ENCODE results near the gene CREB3L2. TPM values are rescaled to one million over a fixed set of nuclear protein-coding genes. Genes with fewer than 3 reads are reported as not detected.

The CREB3L2 gene
- total and polyA plus RNA-seq, 2 of the 4 experiments (the other 2 are of a cell fraction): 42.3 to 57.9 TPM

DNA sequence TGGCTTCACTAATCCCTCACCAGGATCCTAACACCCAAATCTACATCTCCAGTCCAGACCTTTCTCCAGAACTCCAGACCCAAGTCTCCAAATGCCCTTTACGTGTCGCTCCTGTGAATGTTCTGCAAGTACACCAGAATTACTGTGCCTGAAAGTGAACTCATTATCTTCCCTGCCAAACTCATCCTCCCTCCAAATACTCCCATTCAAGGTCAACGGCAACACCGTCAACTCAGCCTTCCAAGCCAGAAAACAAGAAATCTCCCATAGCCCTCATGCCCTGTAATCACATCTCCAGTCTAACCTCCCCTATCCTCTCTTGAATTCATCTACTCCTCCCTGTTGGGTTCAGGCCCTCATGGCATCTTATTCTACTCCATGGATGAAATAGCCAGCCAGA lies 12.3 kb downstream of the CREB3L2 start:
- TF ChIP-seq NFE2L2 (IDR thresholded peaks at IDR 0.05; ENCODE audit: low read depth, low read length) (no peak), RFX5 (IDR thresholded peaks at IDR 0.05; ENCODE audit: low read depth, low read length) (no peak), CEBPB (IDR thresholded peaks at IDR 0.05; ENCODE audit: low read depth, low read length) (no peak), RAD21 (IDR thresholded peaks at IDR 0.05; ENCODE audit: low read length) (no peak), CHD1 (IDR thresholded peaks at IDR 0.05; ENCODE audit: low read depth, low read length) (no peak), MXI1 (IDR thresholded peaks at IDR 0.05; ENCODE audit: borderline replicate concordance, low read depth, low read length) (no peak), RCOR1 (IDR thresholded peaks at IDR 0.05; ENCODE audit: insufficient replicate concordance, low read length) (no peak), USF2 (IDR thresholded peaks at IDR 0.05; ENCODE audit: low read depth, low read length) (no peak), MAFK (IDR thresholded peaks at IDR 0.05; ENCODE audit: low read depth, low read length) (no peak), BHLHE40 (IDR thresholded peaks at IDR 0.05; ENCODE audit: low read depth, low read length) (no peak), MAZ (IDR thresholded peaks at IDR 0.05; ENCODE audit: borderline replicate concordance, low read depth, low read length) (no peak), FOS (IDR thresholded peaks at IDR 0.05; ENCODE audit: low read depth, low read length) (no peak)
- no peak overlapping the region for H3K4me2 ChIP-seq (ENCODE audit: low read depth, low read length)
- in situ Hi-C loops (cut with MboI; ENCODE audit: low sequenced_read_pairs) (loop anchor here (25.0 kb wide), 1 partner anchor 852 kb away; no protein-coding TSS in a partner anchor), dilution Hi-C loops (cut with HindIII; ENCODE audit: low sequenced_read_pairs, unreplicated experiment) (no loop called here), intact Hi-C loops (cut with micrococcal nuclease) (no loop called here)
- peaks cover 40% of the 10 kb centered on the region for H3K4me1 ChIP-seq (ENCODE audit: control insufficient read depth, insufficient read depth, low read length)
- H4K20me1 ChIP-seq (ENCODE audit: insufficient read depth, low read length): peaks cover 59% of the 10 kb centered on the region
- ChIA-PET POLR2A (ENCODE audit: unreplicated experiment) (no interaction called here), CTCF (no interaction called here)
- H2AFZ ChIP-seq (replicated peaks; ENCODE audit: low read length, poor library complexity): no peak overlapping the region
- peak overlapping the region; percentile 89 for H3K23ac ChIP-seq (ENCODE audit: low read depth, low read length)
- H3K56ac ChIP-seq (ENCODE audit: extremely low read depth, insufficient read depth, low read length): no peak overlapping the region; the same call in 1 of the 2 replicates
- peak overlapping the region; percentile 88 for H3K14ac ChIP-seq (replicated peaks; ENCODE audit: low read depth, low read length)
- BruUV-seq (replicated peaks): no TSS peak
- peaks cover 2% of the 10 kb centered on the region; the same call in 1 of the 2 replicates for H3K36me3 ChIP-seq (ENCODE audit: control insufficient read depth, insufficient read depth, low read length)
- ATAC-seq (ENCODE audit: low read depth) (no peak), DNase-seq (peak; percentile 4)
- peak overlapping the region; percentile 82 for H2BK20ac ChIP-seq (ENCODE audit: low read depth, low read length)
- no peaks in the 10 kb centered on the region for H3K27me3 ChIP-seq (ENCODE audit: control insufficient read depth, insufficient read depth, low read length)
- peak overlapping the region; percentile 42 for H2AK9ac ChIP-seq (replicated peaks; ENCODE audit: low read depth, low read length, poor library complexity)
- peak overlapping the region; percentile 92 for H4K91ac ChIP-seq (ENCODE audit: insufficient read depth, low read depth, low read length)
- H4K8ac ChIP-seq (ENCODE audit: low read depth in 2 of 2, low read length in 2 of 2): peak overlapping the region; percentile 8 to 86
- peak overlapping the region; percentile 79 for H2BK5ac ChIP-seq (ENCODE audit: low read depth, low read length, poor library complexity, severe bottlenecking)
- peak overlapping the region; percentile 83 for H3K18ac ChIP-seq (ENCODE audit: low read depth, low read length)
- H3K27ac ChIP-seq (ENCODE audit: insufficient read depth, low read length): peak overlapping the region; percentile 56
- H4K5ac ChIP-seq (ENCODE audit: low read depth, low read length): peak overlapping the region; percentile 53
- H3K9me3 ChIP-seq (ENCODE audit: control insufficient read depth, insufficient read depth, low read length): no peaks in the 10 kb centered on the region
- peak overlapping the region; percentile 91 for H3K4ac ChIP-seq (ENCODE audit: low read depth, low read length)
- H2AK5ac ChIP-seq (ENCODE audit: low read depth, low read length): peak overlapping the region; percentile 86
- peak overlapping the region; percentile 85 for H2BK120ac ChIP-seq (ENCODE audit: low read depth, low read length)
- H3K9ac ChIP-seq (ENCODE audit: low read depth, low read length): no peak overlapping the region
- 75% methylated on average over 2 of the region's 4 CpGs; no CpG with 5 or more reads in 1 of the 2 experiments for WGBS, 2 experiments (ENCODE audit: extremely low coverage in 2 of 2, insufficient read length in 1 of 2)
- H3K9me1 ChIP-seq (ENCODE audit: insufficient read depth, low read length): peaks cover 42% of the 10 kb centered on the region
- H3K4me3 ChIP-seq (ENCODE audit: insufficient read depth, low read depth, low read length): no peak overlapping the region
- peak overlapping the region; percentile 82 for H2BK15ac ChIP-seq (ENCODE audit: low read depth, low read length)
- H3K79me1 ChIP-seq (ENCODE audit: low read depth in 1 of 2, low read length in 2 of 2): peaks cover 17 to 80% of the 10 kb centered on the region in 2 experiments; a peak in 3 of 4 replicates
